Stomach (tissue), 4 donors: ENCODE results near the gene FMN2.

Source experiments
- CTCF ChIP-seq, 7 experiments: fragments of 450-650 bp in 4 of 7; fragments of 200-600 bp in 3 of 7; sonication (generic) in 3 of 7; IDR thresholded peaks; one replicate each; pipeline ENCODE4 v1.5.1; 2016 to 2019; ENCODE audit warnings: antibody characterized with exemption in 7 of 7, control low read depth in 2 of 7, mild to moderate bottlenecking in 1 of 7
- EP300 ChIP-seq: sonication (generic); formaldehyde crosslinking; IDR thresholded peaks from one replicate; pipeline ENCODE4 v1.6.1; 2017; ENCODE audit warnings: antibody characterized with exemption
- POLR2A ChIP-seq, 4 donors: fragments of 450-650 bp; IDR thresholded peaks; one replicate each; pipeline ENCODE4 v1.6.1; 2016; ENCODE audit warnings: antibody characterized with exemption in 4 of 4, control low read depth in 2 of 4, mild to moderate bottlenecking in 1 of 4, moderate library complexity in 1 of 4
- POLR2AphosphoS5 ChIP-seq, 3 donors: sonication (generic); formaldehyde crosslinking; IDR thresholded peaks; one replicate each; pipeline ENCODE4 v1.6.1; 2016; ENCODE audit warnings: antibody characterized with exemption in 3 of 3

GRCh38 chr1:240171907-240172306, 80.2 kb downstream of the FMN2 start:
- TF ChIP-seq POLR2A (IDR thresholded peaks at IDR 0.05) (no peak), CTCF (IDR thresholded peaks at IDR 0.05) (no peak), POLR2AphosphoS5 (IDR thresholded peaks at IDR 0.05) (no peak), EP300 (no peak)
